Left lobe of liver (tissue), 2 donors: Measurements from ENCODE around the gene CTF1. TPM values are rescaled to one million over a fixed set of nuclear protein-coding genes. Genes with fewer than 3 reads are reported as not detected.
"Not testable (repeated sequence)": the region's sequence is repeated elsewhere in the genome, so short reads cannot be mapped to it uniquely, and the experiment has no call there.

Experiments used
- ATAC-seq: fragments of 200-7000 bp; cut with Tn5 transposase; one replicate; pipeline ENCODE4 v1.9.1; 2020; ENCODE audit warnings: mild to moderate bottlenecking, moderate library complexity
- DNase-seq: peaks from one replicate; pipeline ENCODE4 v3.0.0-alpha.2; 2020; ENCODE audit warnings: low spot score
- total RNA-seq: library from RNA; stranded (reverse); gene quantifications from one replicate; pipeline ENCODE4 v1.2.1, GENCODE V29; 2021
- donor health status: DM: no; HTN: no; CAD: no; lungs with moderate emphysema.
- donor health status: DM: no; HTN: yes; CAD: no.

Gene CTF1
- total RNA-seq, 1 donor from 2014 or later: 0.58 TPM

DNA sequence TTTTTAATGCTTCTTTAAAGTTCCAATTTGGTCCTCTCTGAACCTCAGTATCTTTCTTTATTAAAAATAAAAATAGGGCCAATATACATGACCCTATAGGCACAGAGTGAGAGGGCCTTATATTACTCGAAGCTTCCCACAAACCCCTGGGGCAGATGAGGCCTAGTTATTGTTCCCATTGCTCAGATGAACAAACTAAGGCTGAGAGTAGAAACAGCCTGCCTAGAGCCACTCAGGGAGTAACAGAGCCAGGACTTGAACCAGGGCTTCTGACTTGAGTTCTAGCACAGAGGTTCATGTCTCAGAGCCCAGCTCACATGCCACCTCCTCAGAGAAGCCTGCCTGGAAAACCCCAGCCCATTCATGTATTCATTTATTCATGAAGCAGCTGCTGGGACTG lies 10.3 kb upstream of the CTF1 start:
- ATAC-seq (no peak), DNase-seq (no peak)

GRCh38 chr16:30887927-30888326 lies 8.5 kb upstream of the CTF1 start:
- DNase-seq (no peak), ATAC-seq (no peak)

DNA sequence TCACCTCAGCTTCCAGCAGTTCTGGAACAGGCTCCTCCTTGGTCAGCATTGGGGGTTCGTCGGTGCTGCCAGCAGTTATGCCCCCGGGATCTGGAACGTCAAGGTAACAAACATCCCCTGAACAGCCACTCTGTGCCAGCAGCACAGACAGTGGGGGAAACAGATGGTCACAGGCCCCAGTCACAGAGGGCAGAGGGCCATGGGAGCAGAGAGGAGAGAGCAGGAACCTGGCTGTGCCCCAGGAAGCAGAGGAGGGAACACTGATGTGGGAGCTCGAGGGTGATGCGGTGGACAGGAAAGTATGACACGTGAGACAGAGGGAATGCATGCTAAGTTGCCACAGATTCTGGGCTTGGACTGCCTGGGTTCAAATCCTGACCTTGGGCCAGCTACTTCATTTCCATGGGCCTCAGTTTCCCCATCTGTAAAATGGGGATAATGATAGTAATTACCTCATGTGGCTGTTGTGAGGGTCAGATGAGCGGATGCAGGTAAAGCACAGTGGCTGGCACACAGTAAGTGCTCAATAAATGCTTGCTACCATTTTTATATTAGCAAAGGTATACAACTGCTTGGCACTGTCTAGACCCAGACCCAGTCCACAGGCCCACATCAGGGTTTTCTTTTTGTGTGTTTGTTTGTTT lies 7.4 kb upstream of the CTF1 start:
- DNase-seq (no peak), ATAC-seq (no peak)

GRCh38 chr16:30889721-30890120 lies 6.7 kb upstream of the CTF1 start:
- DNase-seq (no peak), ATAC-seq (no peak)

DNA sequence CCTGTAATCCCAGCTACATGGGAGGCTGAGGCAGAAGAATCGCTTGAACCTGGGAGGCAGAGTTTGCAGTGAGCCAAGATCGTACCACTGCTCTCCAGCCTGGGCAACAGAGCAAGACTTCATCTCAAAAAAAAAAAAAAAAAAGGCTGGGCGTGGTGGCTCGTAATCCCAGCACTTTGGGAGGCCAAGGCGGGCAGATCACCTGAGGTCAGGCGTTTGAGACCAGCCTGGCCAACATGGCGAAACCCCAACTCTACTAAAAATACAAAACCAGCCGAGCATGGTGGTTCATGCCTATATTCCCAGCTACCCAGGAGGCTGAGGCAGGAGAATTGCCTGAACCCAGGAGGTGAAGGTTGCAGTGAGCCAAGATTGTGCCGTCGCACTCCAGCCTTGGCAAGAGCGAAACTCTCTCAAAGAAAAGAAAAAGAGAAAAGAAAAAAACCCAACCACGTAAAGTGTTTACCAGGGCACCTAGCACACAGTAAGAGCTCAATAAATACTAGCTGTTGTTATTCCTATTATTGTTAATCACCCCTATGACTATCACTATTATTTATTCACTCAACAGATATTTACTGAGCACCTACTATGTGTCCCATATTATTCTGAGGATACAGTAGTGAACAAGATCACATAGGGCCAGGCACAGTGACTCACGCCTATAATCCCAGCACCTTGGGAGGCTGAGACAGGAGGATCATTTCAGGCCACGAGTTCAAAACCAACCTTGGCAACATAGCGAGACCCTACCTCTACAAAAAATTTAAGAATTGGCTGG lies 5.2 kb upstream of the CTF1 start:
- ATAC-seq, DNase-seq: not testable (repeated sequence)

- ATAC-seq (no peak), DNase-seq (no peak)
Measured at GRCh38 chr16:30892670-30893416, 3.6 kb upstream of the CTF1 start.

- DNase-seq (peak; percentile 58), ATAC-seq (no peak)
Measured at GRCh38 chr16:30893417-30893743, 3.0 kb upstream of the CTF1 start.

DNA sequence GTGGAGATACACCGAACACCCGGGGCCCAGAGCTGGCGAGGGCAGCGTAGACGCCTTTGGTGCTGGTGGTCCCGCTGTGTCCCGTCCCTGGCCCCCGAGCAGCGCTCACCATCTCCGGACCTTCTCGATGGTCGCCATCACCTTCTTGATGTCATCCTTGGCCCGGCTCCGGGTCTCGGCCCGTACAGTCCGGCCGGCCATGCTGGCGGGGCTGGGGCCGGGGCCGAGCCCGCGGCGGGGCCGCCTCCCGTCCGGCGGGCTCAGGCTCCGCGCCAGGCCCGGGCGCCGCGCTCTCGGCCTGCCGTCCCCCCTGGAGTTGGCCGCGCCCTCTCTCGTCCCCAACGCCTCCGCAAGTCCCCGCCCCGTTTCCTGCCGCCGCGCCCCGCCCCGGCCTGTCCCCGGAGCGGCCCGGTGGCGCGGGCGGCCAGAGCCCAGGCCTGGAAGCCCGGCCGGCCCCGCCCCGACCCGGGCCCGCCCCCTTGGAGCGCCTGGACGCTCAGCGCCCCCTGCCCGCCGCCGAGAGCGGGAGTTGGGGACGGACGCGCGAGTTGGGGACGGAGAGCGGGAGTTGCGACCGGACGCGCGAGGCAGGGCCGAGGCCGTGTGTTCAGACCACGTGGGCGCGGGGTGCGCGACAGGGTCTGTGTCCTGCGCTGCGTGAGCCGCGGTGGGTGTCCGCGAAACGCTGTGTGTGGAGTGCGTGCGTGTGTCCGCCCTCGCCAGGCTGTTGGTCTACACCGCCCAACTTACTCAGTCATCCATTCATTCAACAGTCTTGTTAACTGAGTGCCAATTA lies 2.5 kb upstream of the CTF1 start, which contains the start of gene BCL7C:
Gene BCL7C (minus strand): TSS at position 334 of the 796 bp plus-strand sequence. CDS start 133 bp downstream, at position 201.
- peak; percentile 90 for ATAC-seq

DNA sequence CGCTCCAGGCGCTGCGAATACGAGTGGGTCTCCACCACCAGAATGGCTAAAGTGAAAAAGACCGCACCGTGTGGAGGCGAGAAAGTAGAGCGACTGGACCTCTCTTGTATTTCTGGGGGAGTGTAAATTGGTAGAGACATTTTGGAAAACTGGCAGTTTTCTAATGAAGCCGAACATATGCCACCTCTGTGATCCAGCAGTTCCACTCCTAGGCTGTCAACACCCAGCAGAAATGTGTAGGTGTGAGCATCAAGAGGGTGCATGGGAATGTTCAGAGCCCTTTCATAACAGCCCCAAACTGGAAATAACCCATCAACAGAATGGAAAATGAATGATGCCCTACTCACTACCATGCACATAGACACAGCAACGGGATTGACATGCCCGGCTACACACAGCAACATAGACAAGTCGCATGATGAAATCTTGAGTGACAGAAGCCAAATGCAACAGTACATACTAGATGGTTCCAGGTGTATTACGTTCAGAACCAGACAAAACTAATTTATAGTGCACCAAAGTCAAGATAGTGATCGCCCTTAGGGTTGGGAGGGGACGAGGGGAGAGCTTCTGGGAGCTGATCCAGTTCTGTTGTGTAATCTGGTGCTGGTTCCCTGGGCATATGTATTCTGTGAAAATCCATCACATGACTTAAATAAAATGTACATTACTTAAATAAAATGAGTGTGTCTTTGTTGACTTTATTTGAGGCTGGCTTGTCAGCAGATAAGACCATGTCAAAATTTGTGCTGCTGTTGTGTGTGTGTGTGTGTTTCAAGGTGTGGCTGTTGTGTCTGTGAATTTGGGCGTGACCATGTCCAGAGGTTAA lies 1.7 kb upstream of the CTF1 start:
- no peak for ATAC-seq
- no peak for DNase-seq

More for the DNA sequence above, 2.5 kb upstream of the CTF1 start, which contains the start of gene BCL7C:
- DNase-seq: peak; percentile 95

DNA sequence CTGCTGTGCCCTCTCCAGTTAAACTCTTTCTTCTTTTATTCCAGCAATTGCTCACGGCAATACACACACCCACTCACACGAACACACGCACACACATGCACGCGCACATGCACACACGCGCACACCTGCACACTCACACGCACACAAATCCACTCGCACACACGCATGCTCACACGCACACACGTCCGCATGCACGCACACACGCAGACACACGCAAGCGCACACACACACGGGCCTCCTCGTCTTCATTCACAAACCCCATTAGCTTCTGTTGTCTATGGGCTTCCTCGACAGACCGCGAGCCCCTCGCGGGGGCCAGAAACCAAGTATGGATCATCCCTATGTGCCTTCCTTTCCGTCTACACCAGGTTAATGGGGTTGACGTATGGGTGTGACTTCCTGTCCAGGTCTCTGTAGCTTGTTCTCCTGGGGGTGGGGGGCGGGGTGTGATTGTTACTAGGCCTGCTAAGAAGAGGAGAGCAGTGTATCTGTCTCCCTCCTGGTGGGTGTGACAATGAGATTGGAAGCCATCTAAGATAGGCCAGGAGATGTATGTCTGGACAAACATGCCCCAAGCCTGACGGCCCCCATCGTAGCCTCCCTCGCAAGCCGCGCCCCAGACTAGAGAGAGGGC lies 670 bp upstream of the CTF1 start:
- DNase-seq: no peak

DNA sequence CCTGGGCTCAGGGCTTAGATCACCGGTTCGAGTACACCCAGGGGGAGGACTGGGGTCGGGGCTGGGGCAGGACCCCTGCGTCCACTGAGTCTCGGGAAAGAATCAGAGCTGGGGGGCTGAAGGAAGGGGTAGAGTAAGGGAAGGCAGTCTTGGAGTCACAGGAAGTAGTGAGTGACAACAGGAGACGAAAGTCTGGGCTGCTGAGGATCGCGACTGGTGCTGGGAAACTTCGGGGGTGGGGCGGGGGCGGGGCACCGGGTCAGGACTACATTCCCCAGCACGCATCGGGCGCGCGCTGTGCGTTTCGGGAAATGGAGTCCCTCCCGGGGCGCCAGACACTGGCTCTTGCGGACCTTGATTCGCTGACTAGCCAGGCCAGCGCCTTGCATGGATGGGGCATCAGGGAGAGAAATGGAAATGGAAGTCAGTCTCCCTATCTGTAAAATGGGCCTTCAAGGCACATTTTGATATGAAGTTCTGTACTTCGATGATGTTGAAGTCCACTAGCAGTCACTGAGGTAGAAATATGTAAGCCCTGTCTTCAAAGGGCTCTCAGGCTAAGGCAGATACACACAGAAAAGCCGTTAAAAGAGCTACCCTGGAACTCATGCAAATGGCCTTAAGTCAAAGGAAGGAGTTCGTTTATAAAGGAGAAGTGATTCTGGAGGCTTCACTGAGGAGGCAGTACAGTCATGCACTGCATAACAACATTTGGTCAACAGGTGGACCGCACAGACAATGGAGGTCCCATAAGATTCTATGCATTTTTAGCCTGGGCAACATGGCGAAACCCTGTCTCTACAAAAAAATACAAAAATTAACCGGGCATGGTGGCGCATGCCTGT lies 697 bp downstream of the CTF1 start:
- DNase-seq (peak; percentile 92), ATAC-seq (peak; percentile 75)

More for the DNA sequence above, 670 bp upstream of the CTF1 start:
- ATAC-seq: no peak

DNA sequence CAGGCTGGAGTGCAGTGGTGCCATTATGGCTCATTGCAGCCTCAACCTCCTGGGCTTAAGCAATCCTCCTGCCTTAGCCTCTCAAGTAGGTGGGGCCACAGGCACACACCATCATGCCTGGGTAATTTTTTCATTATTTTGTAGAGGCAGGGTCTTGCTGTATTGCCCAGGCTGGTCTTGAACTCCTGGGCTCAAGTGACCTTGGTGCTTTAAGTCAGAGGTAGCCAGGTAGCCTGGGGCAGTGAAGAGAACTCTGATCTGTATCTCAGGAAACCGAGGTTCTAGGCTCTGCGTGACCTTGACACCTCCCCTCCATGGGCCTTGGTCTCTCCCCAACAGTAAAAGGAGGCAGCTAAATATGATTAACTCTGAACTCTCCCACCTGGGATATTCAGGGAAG lies 3.4 kb downstream of the CTF1 start:
- no peak for DNase-seq
- no peak for ATAC-seq

DNA sequence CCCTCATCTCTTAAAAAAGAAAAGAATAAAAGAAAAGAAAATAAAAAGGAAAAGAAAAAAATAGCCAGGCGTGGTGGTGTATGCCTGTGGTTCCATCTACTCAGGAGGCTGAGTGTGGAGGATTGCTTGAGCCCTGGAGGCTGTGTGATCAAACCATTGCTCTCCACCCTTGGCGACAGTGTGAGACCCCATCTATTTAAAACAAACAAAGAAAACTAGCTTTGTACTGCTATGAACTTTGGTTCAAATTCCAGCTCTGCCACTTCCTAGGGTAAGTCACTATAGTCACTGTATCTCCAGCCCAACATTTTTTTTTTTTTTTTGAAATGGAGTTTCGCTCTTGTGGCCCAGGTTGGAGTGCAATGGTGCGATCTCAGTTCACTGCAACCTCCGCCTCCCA lies 4.2 kb downstream of the CTF1 start:
- ATAC-seq (no peak), DNase-seq (no peak)

DNA sequence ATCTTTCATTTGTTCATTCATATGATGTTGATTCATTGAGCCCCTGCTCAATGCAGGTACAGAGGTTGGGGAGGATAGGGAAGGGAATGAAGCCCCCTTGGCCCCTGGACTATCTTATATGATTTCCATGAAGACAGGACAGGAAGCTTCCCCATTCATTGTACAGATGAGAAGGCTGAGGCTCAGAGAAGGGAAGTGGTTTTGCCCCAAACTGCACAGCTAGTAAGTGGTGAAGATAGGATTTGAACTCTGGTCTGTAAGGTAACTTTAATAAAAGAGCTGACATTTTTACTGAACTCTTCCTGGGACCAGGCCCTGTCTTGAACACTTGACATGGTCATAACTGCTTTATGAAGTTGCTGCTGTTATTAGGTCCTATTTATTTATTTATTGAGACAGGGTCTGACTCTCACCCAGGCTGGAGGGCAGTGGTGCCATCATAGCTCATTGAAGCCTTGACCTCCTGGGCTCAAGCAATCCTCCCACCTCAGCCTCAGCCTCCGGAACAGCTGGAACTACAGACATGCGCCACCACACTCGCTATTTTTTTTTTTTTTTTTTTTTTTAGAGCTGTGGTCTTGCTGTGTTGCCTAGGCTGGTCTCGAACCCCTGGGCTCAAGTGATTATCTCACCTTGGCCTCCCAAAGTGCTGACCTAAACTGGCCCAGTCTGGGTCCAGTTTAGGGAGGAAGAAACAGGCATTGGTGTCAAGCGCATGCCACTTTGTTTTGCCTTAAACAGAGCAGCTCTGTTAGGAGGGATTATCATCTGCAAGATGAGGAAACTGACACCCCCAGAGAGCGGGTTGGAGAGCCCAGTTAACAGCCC lies 5.0 kb downstream of the CTF1 start:
- ATAC-seq (no peak), DNase-seq (no peak)

- ATAC-seq (peak; percentile 96), DNase-seq (peak; percentile 79)
Measured at GRCh38 chr16:30902029-30902972, 5.9 kb downstream of the CTF1 start.

DNA sequence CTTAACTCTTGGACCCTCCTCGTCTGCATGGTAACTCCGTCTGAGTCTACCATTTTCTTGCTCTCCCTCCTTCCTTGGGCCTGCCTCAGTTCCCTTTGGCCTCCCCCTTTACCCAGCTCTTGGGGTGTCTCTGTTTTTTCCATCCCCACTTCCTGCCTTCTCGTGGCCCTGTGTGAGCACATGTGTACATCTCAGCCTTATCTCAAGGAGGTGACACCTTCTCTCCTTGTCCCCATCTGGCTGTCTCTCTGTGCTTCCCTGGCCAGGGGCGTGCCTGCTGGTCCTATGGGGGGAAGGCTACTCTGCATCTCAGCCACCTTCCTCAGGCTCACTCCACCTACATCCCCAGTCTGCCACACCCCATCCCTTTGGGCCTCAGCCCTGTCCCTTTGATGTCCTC lies 6.6 kb downstream of the CTF1 start:
- no peak for ATAC-seq
- no peak for DNase-seq

- DNase-seq (no peak), ATAC-seq (no peak)
Measured at GRCh38 chr16:30903596-30903995, 7.2 kb downstream of the CTF1 start.
